SIG-M5 treated with dmso at 0.1 percent for 504 hours (cell line): ENCODE results near the gene KCTD4.

Experiments
- DNase-seq: peaks from one replicate; lab custom pipeline; 2025; ENCODE audit not compliant: unreplicated experiment; lab: John Stamatoyannopoulos, UW

Gene KCTD4

GRCh38 chr13:45178349-45179162 is 22.3 kb downstream of the KCTD4 start:
- DNase-seq = no peak

GRCh38 chr13:45174478-45174877 is 26.4 kb downstream of the KCTD4 start:
- DNase-seq = no peak

- DNase-seq = no peak
These were observed 32.3 kb downstream of the KCTD4 start for GRCh38 chr13:45168555-45168930.

GRCh38 chr13:45167611-45168554 is 33.0 kb downstream of the KCTD4 start:
- DNase-seq = peak; percentile 11

- no peak for DNase-seq
These were observed 34.0 kb downstream of the KCTD4 start for GRCh38 chr13:45166858-45167257.

GRCh38 chr13:45162821-45163220 is 38.0 kb downstream of the KCTD4 start:
- DNase-seq = no peak

- no peak for DNase-seq
These were observed 38.7 kb downstream of the KCTD4 start for GRCh38 chr13:45162194-45162593.

GRCh38 chr13:45156565-45157361 is 44.1 kb downstream of the KCTD4 start:
- DNase-seq = no peak

GRCh38 chr13:45149964-45150363 is 50.9 kb downstream of the KCTD4 start:
- no peak for DNase-seq

- DNase-seq = no peak
These were observed 57.5 kb downstream of the KCTD4 start for GRCh38 chr13:45143346-45143751.
